Left lung (tissue), 10 donors: Measurements from ENCODE around the gene NKTR. TPM values are rescaled to one million over a fixed set of nuclear protein-coding genes. Genes with fewer than 3 reads are reported as not detected.

Source experiments
- ATAC-seq: fragments of 200-7000 bp; cut with Tn5 transposase; one replicate; pipeline ENCODE4 v1.9.1; 2020; ENCODE audit warnings: moderate library complexity
- DNase-seq, 4 donors: peaks; one replicate each; pipeline ENCODE4 v3.0.0-alpha.2; 2013 to 2020
- H3K27ac ChIP-seq, 2 donors: fragments of 200-600 bp; sonication (generic) in 1 of 2; one replicate each; pipeline versions ENCODE4 v1.5.0 to v1.8.0; 2020 to 2021
- H3K27me3 ChIP-seq, 2 donors: fragments of 200-600 bp; sonication (generic) in 1 of 2; one replicate each; pipeline versions ENCODE4 v1.5.0 to v1.8.0; 2020 to 2021
- H3K36me3 ChIP-seq, 2 donors: fragments of 200-600 bp; sonication (generic) in 1 of 2; one replicate each; pipeline versions ENCODE4 v1.5.0 to v1.8.0; 2020 to 2021
- H3K4me1 ChIP-seq, 2 donors: fragments of 200-600 bp; one replicate each; pipeline ENCODE4 v1.8.0; 2021
- H3K4me3 ChIP-seq, 2 donors: fragments of 200-600 bp; sonication (generic) in 1 of 2; one replicate each; pipeline versions ENCODE4 v1.5.0 to v1.8.0; 2020 to 2021; ENCODE audit warnings: mild to moderate bottlenecking in 1 of 2
- H3K9me3 ChIP-seq, 2 donors: fragments of 200-600 bp; sonication (generic) in 1 of 2; one replicate each; pipeline versions ENCODE4 v1.5.0 to v1.8.0; 2020 to 2021
- intact Hi-C, 2 donors: fragments of 100-400 bp; cut with DNase I; formaldehyde crosslinking; loops; one replicate each; pipeline versions ENCODE4 v1.11.2 to v1.14.2; 2022
- polyA plus RNA-seq, 6 donors: library from polyadenylated mRNA; unstranded; fragments of 120-200 nt; gene quantifications; one replicate each; pipeline ENCODE4 v1.2.1, GENCODE V29; 2013; ENCODE audit not compliant: insufficient read length in 6 of 6
- total RNA-seq, 2 donors: library from RNA; stranded (reverse); fragmentation: NEBNext Ultra II Directional; extraction: Animal tissue kit (Norgen Biotek cat#: 25700); gene quantifications; one replicate each; pipeline ENCODE4 v1.2.1, GENCODE V29; 2021
- TF ChIP-seq, protein P1 (sequence below), 2 donors: fragments of 200-600 bp; sonication (generic) in 1 of 2; IDR thresholded peaks; one replicate each; pipeline versions ENCODE4 v1.5.0 to v1.8.0; 2021; ENCODE audit warnings: antibody characterized with exemption in 2 of 2
- donor health status: DM: no; HTN: yes; CAD: no.
- donor health status: DM: no; HTN: no; CAD: no.

The NKTR gene
- total and polyA plus RNA-seq, 8 donors, result 53.7 to 254 (median 207) TPM

DNA sequence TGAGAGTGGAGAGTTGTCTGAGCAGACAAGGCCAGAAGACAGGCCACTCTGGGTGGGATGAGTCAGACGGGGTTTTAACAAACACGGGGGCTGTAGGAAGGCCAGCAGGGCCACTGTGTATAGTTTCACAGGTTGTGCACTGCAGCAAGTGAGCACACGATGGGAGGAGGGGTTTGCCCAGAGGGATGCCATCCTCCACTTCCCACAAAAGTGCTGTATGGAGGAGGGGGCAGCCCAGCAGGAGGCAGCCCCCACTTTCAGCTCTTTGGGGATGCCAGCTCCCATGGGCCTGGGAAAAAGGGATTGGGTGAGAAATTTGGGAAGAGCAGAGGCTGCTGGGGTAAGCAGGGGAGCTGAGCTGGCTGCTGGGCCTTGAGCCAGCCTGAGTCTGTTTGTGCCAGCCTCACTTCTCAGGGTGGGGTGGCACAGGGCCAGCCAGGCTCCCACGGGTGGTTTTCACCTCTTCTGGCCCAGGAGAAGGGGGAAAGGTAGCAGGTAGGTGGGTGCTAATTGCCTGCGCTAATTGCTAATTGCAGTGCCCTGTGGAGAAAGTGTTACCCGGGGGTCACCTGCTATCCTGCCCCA is 59.7 kb downstream of the NKTR start:
- Histone ChIP-seq H3K4me3 (no peak overlapping the region), H3K9me3 (no peaks in the 10 kb centered on the region), H3K4me1 (peaks cover 7 to 25% of the 10 kb centered on the region in 2 donors), H3K36me3 (peaks cover 0 to 47% of the 10 kb centered on the region in 2 donors), H3K27ac (no peak overlapping the region), H3K27me3 (no peaks in the 10 kb centered on the region)
- DNase-seq (no peak), ATAC-seq (no peak)
- TF ChIP-seq, protein P1, sequence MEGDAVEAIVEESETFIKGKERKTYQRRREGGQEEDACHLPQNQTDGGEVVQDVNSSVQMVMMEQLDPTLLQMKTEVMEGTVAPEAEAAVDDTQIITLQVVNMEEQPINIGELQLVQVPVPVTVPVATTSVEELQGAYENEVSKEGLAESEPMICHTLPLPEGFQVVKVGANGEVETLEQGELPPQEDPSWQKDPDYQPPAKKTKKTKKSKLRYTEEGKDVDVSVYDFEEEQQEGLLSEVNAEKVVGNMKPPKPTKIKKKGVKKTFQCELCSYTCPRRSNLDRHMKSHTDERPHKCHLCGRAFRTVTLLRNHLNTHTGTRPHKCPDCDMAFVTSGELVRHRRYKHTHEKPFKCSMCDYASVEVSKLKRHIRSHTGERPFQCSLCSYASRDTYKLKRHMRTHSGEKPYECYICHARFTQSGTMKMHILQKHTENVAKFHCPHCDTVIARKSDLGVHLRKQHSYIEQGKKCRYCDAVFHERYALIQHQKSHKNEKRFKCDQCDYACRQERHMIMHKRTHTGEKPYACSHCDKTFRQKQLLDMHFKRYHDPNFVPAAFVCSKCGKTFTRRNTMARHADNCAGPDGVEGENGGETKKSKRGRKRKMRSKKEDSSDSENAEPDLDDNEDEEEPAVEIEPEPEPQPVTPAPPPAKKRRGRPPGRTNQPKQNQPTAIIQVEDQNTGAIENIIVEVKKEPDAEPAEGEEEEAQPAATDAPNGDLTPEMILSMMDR (IDR thresholded peaks at IDR 0.05), result no peak
- intact Hi-C loops, result no loop called here

DNA sequence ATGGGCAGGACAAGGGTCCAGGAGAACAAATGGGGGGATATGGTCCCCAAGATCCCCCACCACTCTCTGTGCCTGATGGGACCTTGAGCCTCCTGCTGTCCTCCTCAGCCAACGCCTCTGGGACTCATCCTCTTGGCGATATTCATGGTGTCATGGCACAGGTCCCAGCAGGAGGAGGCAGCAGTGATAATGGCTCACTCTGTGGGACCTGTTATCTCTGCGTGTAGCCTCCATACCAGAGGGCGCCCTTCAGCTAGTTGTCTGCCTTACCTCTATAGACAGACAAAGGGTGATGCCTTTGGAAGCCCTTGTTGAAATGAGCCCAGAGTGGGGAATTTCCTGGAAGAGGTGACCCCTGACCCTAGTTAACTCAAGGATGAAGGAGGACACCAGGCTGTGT is 60.4 kb downstream of the NKTR start:
- Histone ChIP-seq H3K27me3 (no peaks in the 10 kb centered on the region), H3K4me3 (no peak overlapping the region), H3K9me3 (no peaks in the 10 kb centered on the region), H3K4me1 (peaks cover under 1 to 18% of the 10 kb centered on the region in 2 donors), H3K36me3 (peaks cover 0 to 47% of the 10 kb centered on the region in 2 donors), H3K27ac (no peak overlapping the region)
- TF ChIP-seq, protein P1 (IDR thresholded peaks at IDR 0.05), result no peak
- intact Hi-C loops, result no loop called here
- ATAC-seq (no peak), DNase-seq (no peak)

DNA sequence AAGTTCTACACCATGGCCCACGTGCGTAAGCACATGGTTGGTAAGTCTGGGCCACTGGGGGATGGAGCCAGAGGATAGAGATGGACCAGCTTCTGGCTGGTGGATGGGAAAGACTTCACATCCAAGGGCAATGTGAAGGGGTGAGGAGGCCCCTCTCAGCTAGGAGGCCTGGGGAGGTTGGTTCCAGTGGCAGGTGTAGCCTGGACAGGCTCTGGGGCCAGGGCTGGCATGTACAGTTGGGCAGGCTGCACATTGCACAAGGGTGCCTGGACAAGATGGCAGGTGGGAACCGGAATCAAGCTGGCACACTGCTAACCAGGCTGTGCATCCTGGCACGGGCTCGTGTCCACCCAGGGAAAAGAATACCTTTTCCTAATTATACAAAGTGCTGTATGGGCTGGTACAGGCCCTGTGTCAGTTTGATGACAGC is 61.1 kb downstream of the NKTR start:
- Histone ChIP-seq H3K4me3 (no peak overlapping the region), H3K27ac (no peak overlapping the region), H3K9me3 (no peaks in the 10 kb centered on the region), H3K27me3 (no peaks in the 10 kb centered on the region), H3K36me3 (peaks cover 0 to 47% of the 10 kb centered on the region in 2 donors), H3K4me1 (peaks cover 0 to 11% of the 10 kb centered on the region in 2 donors)
- DNase-seq (peak in 1 of 4 donors; percentile 39), ATAC-seq (no peak)
- TF ChIP-seq, protein P1 (IDR thresholded peaks at IDR 0.05), result no peak
- intact Hi-C loops, result no loop called here

DNA sequence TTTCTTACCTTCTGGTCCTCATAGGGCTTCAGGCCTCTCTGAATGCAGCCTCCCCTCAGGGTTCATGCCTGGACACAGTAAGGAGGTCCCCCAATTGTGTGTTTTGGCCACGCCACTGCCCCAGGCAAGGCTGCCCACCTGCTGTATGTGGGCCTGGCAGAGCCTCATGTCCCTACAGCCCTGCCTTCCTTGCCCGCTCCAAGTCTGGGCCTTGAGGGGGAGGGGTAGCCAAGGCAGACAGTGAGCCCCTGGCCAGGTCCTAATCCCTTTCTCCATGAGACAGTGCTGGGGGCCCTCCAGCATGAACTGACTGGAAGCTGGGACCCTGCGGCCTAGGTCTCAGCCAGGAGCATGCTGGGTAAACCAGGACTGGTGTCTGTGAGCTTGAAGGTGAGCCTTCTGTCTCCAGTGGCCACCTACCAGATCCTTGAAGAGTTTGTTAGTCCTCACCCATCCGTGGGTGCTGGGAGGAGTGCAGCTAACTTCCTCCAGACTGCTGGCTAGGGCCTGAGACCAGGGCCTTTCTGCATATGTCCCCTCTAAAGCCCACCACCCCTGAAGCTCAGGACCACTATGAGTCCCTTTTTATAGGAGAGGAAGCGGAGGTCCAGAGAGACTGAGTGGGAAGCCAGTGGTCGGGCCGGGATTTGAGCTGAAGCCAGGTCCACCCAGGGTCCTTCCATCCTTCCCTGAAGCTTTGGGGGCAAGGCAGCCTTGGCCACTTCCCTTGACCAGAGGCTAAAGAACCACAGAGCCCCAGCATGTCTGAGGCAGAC is 61.7 kb downstream of the NKTR start:
- no peaks in the 10 kb centered on the region for H3K27me3 ChIP-seq
- H3K4me3 ChIP-seq, result no peak overlapping the region
- TF ChIP-seq, protein P1 (IDR thresholded peaks at IDR 0.05), result no peak
- peaks cover 0 to 10% of the 10 kb centered on the region in 2 donors for H3K4me1 ChIP-seq
- ATAC-seq (no peak), DNase-seq (peak in 1 of 4 donors; percentile 41)
- H3K27ac ChIP-seq, result no peak overlapping the region
- peaks cover 0 to 47% of the 10 kb centered on the region in 2 donors for H3K36me3 ChIP-seq
- intact Hi-C loops, result no loop called here
- no peaks in the 10 kb centered on the region for H3K9me3 ChIP-seq

DNA sequence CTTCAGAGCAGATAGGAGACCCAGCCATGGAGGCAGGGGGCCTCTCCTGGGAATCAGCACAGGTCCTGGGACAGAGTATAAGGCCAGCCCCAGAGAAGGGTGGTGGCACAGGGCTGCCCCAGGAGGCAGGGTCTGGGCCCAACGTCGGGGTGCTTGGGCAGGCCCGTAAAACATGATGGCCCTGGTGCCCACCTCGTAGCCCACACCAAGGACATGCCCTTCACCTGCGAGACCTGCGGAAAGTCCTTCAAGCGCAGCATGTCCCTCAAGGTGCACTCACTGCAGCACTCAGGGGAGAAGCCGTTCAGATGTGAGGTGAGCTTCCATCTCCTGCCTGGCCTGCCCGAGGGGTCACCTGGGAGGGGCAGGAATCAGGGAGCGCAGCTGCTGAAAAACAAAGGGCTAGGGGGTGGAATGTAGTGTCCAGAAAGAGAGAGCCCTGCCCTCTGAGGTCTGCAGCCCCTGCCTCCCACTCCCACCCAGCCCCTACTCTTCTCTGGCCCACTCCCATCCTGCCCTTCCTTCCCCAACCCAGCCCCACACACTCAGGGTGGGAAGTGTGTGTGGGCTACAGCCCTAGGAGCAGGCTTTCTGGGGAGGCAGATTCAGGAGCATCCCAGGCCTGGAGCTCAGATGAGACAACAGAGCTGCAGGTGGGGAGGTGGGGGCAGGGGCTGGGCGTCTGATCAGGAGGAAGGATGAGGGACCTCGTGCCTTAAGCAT is 62.5 kb downstream of the NKTR start:
- TF ChIP-seq, protein P1 (IDR thresholded peaks at IDR 0.05), result no peak
- Histone ChIP-seq H3K4me1 (peaks cover 0 to 10% of the 10 kb centered on the region in 2 donors), H3K36me3 (peaks cover 0 to 47% of the 10 kb centered on the region in 2 donors), H3K27ac (no peak overlapping the region), H3K4me3 (no peak overlapping the region), H3K27me3 (no peaks in the 10 kb centered on the region), H3K9me3 (no peaks in the 10 kb centered on the region)
- DNase-seq (peak in 1 of 4 donors; percentile 47), ATAC-seq (no peak)
- intact Hi-C loops, result no loop called here
